ENCODE measurements around the gene PHACTR2. TPM values are rescaled to one million over a fixed set of nuclear protein-coding genes. Genes with fewer than 3 reads are reported as not detected.

Gene PHACTR2
- total and polyA plus RNA-seq, 4 donors: 4.0 to 23.8 (median 15.0) TPM

DNA sequence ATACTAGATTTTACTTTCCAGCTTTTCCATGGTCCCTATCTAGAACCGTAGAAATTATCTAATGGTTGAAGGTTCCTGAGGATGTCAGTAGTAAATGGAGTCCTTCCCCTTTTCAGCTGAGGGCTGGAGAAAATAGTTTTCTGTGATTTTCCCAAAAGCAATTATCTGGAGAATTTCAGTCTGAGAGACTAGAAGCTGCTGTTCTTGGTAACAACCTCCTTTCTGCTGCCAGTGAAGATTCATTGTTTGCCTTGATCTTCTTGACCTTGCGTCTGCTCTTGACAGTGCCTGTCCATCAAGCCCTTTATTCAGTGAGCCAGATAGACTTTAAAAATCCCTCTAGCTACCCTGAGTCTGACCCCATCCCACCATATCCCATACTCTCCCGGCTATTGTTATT, 73.1 kb downstream of the PHACTR2 start:
- no peaks in the 10 kb centered on the region for H3K4me1 ChIP-seq (ENCODE audit: control insufficient read depth in 4 of 4, insufficient read depth in 4 of 4, low read length in 3 of 4)
- no peaks in the 10 kb centered on the region for H3K9me3 ChIP-seq (ENCODE audit: control insufficient read depth in 4 of 4, low read length in 3 of 4)
- H3K27me3 ChIP-seq (ENCODE audit: control insufficient read depth in 4 of 4, insufficient read depth in 4 of 4, low read length in 3 of 4): no peaks in the 10 kb centered on the region
- no peak overlapping the region for H3K4me3 ChIP-seq (ENCODE audit: low read depth in 1 of 3, low read length in 3 of 3)
- peaks cover 0 to 6% (median under 1%) of the 10 kb centered on the region in 4 donors for H3K36me3 ChIP-seq (ENCODE audit: control insufficient read depth in 4 of 4, insufficient read depth in 3 of 4, low read depth in 1 of 4, low read length in 3 of 4)
- DNase-seq (ENCODE audit: low spot score): no peak
- H3K27ac ChIP-seq (ENCODE audit: low read depth in 1 of 2, low read length in 2 of 2): no peak overlapping the region
- no peak for TF ChIP-seq HNF4A (conservative IDR thresholded peaks at IDR 0.05)
- TF ChIP-seq, protein P1, sequence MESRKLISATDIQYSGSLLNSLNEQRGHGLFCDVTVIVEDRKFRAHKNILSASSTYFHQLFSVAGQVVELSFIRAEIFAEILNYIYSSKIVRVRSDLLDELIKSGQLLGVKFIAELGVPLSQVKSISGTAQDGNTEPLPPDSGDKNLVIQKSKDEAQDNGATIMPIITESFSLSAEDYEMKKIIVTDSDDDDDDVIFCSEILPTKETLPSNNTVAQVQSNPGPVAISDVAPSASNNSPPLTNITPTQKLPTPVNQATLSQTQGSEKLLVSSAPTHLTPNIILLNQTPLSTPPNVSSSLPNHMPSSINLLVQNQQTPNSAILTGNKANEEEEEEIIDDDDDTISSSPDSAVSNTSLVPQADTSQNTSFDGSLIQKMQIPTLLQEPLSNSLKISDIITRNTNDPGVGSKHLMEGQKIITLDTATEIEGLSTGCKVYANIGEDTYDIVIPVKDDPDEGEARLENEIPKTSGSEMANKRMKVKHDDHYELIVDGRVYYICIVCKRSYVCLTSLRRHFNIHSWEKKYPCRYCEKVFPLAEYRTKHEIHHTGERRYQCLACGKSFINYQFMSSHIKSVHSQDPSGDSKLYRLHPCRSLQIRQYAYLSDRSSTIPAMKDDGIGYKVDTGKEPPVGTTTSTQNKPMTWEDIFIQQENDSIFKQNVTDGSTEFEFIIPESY (IDR thresholded peaks at IDR 0.05): no peak
- TF ChIP-seq NR2F2 (IDR thresholded peaks at IDR 0.05): no peak
- no peak for TF ChIP-seq JUND (IDR thresholded peaks at IDR 0.05)
- TF ChIP-seq GABPA (IDR thresholded peaks at IDR 0.05 in 1 of 2, conservative IDR thresholded peaks at IDR 0.05 in 1 of 2): no peak
- 56% methylated on average over 3 of the region's 3 CpGs for WGBS
- no peak overlapping the region for H3K9ac ChIP-seq (ENCODE audit: low read depth in 1 of 2, low read length in 2 of 2)

DNA sequence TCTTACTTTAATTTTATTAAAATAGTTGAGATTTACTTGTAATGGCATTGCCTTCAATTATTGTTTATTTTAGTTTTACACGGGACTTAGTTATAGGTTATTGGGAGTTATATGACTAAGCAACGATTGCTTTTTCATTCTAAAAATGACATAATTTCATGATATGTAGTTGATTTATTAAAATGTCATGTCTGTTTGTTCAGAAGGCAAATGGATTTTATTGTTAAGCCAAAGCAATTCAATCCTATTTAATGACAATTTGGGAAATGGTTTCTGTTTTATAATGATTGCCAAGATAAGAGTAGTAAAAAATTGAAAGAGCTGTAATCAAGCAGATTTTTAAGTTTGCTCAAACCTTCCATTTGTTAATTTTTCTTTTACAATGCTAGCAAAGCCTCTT, 74.7 kb downstream of the PHACTR2 start:
- peaks cover 0 to 7% (median under 1%) of the 10 kb centered on the region in 4 donors for H3K36me3 ChIP-seq (ENCODE audit: control insufficient read depth in 4 of 4, insufficient read depth in 3 of 4, low read depth in 1 of 4, low read length in 3 of 4)
- no peaks in the 10 kb centered on the region for H3K4me1 ChIP-seq (ENCODE audit: control insufficient read depth in 4 of 4, insufficient read depth in 4 of 4, low read length in 3 of 4)
- no peaks in the 10 kb centered on the region for H3K27me3 ChIP-seq (ENCODE audit: control insufficient read depth in 4 of 4, insufficient read depth in 4 of 4, low read length in 3 of 4)
- TF ChIP-seq, protein P2, sequence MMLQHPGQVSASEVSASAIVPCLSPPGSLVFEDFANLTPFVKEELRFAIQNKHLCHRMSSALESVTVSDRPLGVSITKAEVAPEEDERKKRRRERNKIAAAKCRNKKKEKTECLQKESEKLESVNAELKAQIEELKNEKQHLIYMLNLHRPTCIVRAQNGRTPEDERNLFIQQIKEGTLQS (IDR thresholded peaks at IDR 0.05): no peak
- TF ChIP-seq, protein P3, sequence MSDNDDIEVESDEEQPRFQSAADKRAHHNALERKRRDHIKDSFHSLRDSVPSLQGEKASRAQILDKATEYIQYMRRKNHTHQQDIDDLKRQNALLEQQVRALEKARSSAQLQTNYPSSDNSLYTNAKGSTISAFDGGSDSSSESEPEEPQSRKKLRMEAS (IDR thresholded peaks at IDR 0.05): no peak
- TF ChIP-seq TAF1 (conservative IDR thresholded peaks at IDR 0.05) (no peak), RAD21 (IDR thresholded peaks at IDR 0.05) (no peak), HNF4G (IDR thresholded peaks at IDR 0.05) (no peak), FOXA2 (IDR thresholded peaks at IDR 0.05) (no peak), FOXA1 (IDR thresholded peaks at IDR 0.05) (no peak), SP1 (IDR thresholded peaks at IDR 0.05) (no peak), JUND (IDR thresholded peaks at IDR 0.05) (no peak), EGR1 (IDR thresholded peaks at IDR 0.05; ENCODE audit: low read depth in 2 of 2) (no peak), RXRA (IDR thresholded peaks at IDR 0.05) (no peak), NR2F2 (IDR thresholded peaks at IDR 0.05) (no peak), GABPA (IDR thresholded peaks at IDR 0.05 in 1 of 2, conservative IDR thresholded peaks at IDR 0.05 in 1 of 2) (no peak), YY1 (IDR thresholded peaks at IDR 0.05) (no peak), HNF4A (conservative IDR thresholded peaks at IDR 0.05) (no peak)
- TF ChIP-seq, protein P4, sequence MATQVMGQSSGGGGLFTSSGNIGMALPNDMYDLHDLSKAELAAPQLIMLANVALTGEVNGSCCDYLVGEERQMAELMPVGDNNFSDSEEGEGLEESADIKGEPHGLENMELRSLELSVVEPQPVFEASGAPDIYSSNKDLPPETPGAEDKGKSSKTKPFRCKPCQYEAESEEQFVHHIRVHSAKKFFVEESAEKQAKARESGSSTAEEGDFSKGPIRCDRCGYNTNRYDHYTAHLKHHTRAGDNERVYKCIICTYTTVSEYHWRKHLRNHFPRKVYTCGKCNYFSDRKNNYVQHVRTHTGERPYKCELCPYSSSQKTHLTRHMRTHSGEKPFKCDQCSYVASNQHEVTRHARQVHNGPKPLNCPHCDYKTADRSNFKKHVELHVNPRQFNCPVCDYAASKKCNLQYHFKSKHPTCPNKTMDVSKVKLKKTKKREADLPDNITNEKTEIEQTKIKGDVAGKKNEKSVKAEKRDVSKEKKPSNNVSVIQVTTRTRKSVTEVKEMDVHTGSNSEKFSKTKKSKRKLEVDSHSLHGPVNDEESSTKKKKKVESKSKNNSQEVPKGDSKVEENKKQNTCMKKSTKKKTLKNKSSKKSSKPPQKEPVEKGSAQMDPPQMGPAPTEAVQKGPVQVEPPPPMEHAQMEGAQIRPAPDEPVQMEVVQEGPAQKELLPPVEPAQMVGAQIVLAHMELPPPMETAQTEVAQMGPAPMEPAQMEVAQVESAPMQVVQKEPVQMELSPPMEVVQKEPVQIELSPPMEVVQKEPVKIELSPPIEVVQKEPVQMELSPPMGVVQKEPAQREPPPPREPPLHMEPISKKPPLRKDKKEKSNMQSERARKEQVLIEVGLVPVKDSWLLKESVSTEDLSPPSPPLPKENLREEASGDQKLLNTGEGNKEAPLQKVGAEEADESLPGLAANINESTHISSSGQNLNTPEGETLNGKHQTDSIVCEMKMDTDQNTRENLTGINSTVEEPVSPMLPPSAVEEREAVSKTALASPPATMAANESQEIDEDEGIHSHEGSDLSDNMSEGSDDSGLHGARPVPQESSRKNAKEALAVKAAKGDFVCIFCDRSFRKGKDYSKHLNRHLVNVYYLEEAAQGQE (IDR thresholded peaks at IDR 0.05): no peak
- TF ChIP-seq, protein P5, sequence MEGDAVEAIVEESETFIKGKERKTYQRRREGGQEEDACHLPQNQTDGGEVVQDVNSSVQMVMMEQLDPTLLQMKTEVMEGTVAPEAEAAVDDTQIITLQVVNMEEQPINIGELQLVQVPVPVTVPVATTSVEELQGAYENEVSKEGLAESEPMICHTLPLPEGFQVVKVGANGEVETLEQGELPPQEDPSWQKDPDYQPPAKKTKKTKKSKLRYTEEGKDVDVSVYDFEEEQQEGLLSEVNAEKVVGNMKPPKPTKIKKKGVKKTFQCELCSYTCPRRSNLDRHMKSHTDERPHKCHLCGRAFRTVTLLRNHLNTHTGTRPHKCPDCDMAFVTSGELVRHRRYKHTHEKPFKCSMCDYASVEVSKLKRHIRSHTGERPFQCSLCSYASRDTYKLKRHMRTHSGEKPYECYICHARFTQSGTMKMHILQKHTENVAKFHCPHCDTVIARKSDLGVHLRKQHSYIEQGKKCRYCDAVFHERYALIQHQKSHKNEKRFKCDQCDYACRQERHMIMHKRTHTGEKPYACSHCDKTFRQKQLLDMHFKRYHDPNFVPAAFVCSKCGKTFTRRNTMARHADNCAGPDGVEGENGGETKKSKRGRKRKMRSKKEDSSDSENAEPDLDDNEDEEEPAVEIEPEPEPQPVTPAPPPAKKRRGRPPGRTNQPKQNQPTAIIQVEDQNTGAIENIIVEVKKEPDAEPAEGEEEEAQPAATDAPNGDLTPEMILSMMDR (IDR thresholded peaks at IDR 0.05; ENCODE audit: low read depth, low read length, missing input control): no peak
- TF ChIP-seq, protein P1 (IDR thresholded peaks at IDR 0.05): no peak
- DNase-seq (ENCODE audit: low spot score): no peak
- no peak overlapping the region for H3K4me3 ChIP-seq (ENCODE audit: low read depth in 1 of 3, low read length in 3 of 3)
- no peak overlapping the region for H3K27ac ChIP-seq (ENCODE audit: low read depth in 1 of 2, low read length in 2 of 2)
- H3K9me3 ChIP-seq (ENCODE audit: control insufficient read depth in 4 of 4, low read length in 3 of 4): no peaks in the 10 kb centered on the region
- 91% methylated on average over 2 of the region's 2 CpGs for WGBS
- H3K9ac ChIP-seq (ENCODE audit: low read depth in 1 of 2, low read length in 2 of 2): no peak overlapping the region
